HG03103 (cell line): Measurements from ENCODE around the gene LY6G6D.

Source experiments
- ATAC-seq: cut with Tn5 transposase; IDR thresholded peaks from one replicate; pipeline ENCODE4 v1.9.1; 2021; ENCODE audit warnings: low read depth; ENCODE audit not compliant: unreplicated experiment

Gene LY6G6D

GRCh38 chr6:31761343-31761742, 46.2 kb downstream of the LY6G6D start:
- no peak for ATAC-seq

GRCh38 chr6:31762356-31762755, 47.2 kb downstream of the LY6G6D start, which contains the start of gene SAPCD1:
Gene SAPCD1 (plus strand): TSS chr6:31762656. CDS start chr6:31763055, 399 bp downstream.
- no peak for ATAC-seq

- no peak for ATAC-seq
Observed at GRCh38 chr6:31762878-31763618, 47.9 kb downstream of the LY6G6D start.

- ATAC-seq, result no peak
Observed at GRCh38 chr6:31763619-31763940, 48.4 kb downstream of the LY6G6D start.

- no peak for ATAC-seq
Observed at GRCh38 chr6:31764198-31764597, 49.0 kb downstream of the LY6G6D start.

- ATAC-seq, result no peak
Observed at GRCh38 chr6:31765559-31765909, 50.4 kb downstream of the LY6G6D start.

- ATAC-seq, result no peak
Observed at GRCh38 chr6:31765910-31766794, 51.0 kb downstream of the LY6G6D start.

- no peak for ATAC-seq
Observed at GRCh38 chr6:31767096-31767645, 52.0 kb downstream of the LY6G6D start.
